NCI-H1048 (cell line): ENCODE measurements around the gene WDR7.

ENCODE experiments used
- DNase-seq: peaks from one replicate; lab custom pipeline; 2025; lab: John Stamatoyannopoulos, UW

The WDR7 gene

GRCh38 chr18:56804395-56804794 is 153.2 kb downstream of the WDR7 start:
- no peak for DNase-seq

GRCh38 chr18:56807901-56808300 is 156.7 kb downstream of the WDR7 start:
- no peak for DNase-seq

- DNase-seq: no peak
Measured at GRCh38 chr18:56812674-56813073, 161.5 kb downstream of the WDR7 start.

- DNase-seq: no peak
Measured at GRCh38 chr18:56815926-56816325, 164.8 kb downstream of the WDR7 start.

GRCh38 chr18:56823986-56824565 is 172.9 kb downstream of the WDR7 start:
- DNase-seq: no peak

DNA sequence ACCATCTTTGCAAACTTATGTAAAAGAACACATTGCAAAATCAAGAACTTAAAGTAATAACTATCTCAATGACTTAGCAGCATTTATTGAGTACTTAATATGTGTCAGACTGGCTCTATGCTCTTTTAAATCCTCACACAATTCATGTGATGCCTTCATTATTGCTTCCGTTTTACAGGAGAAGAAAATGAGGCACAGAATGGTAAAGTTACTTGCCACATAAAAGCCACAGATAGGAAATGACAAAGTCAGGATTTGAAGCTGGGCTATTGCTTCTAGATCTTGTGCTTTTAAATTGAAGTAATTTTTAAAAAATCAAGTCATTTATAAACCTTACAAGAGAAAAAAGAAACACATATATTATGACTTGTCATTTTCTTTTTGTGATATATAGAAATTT is 174.2 kb downstream of the WDR7 start:
- DNase-seq: no peak

DNA sequence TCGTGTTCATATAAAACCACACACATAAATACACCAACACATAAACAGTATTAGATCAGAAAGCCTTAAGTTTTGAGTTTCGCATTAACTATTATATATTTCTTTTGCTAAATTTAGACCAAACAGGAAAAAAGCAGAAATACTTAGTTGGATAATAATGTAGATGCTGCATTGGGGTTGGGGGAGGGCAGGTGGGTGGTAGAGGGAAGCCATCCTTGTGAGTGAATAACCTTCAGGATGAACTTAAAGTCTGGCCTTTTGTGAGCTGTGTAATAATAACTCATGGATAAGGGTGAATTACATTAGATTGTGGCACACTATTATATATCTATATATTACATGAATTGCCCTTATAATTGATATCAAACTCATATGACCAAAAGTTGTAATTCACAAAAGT is 174.7 kb downstream of the WDR7 start:
- no peak for DNase-seq

DNA sequence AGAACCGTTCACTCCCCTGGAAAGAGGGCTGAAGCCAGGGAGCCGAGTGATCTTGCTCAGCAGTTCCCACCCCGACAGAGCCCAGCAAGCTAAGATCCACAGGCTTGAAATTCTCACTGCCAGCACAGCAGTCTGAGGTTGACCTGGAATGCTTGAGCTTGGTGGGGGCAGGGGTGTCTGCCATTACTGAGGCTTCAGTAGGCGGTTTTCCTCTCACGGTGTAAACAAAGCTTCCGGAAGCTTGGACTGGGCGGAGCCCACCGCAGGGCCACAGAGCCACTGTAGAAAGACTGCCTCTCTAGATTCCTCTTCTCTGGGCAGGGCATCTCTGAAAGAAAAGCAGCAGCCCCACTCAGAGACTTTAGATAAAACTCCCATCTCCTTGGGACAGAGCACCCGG is 180.8 kb downstream of the WDR7 start:
- DNase-seq: no peak

- no peak for DNase-seq
Measured at GRCh38 chr18:56835331-56835730, 184.2 kb downstream of the WDR7 start.

DNA sequence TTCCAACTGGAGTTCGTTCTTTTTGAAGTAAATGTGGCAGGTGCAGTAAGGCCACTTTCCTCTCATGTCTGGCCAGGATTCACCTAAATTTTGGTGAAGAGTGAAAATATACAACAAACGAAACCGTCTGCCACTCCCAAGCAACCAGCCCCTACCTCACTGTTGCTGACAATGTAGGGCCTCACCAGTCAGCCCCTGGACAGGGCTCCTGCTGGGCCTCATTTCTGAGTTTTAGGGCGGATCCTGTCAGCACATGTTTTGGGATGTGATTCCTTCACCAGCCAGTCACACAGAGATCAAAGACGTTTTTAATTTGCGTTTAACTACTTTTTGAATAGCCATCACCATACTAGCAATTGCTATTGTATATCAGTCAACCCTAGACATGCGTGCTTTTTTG is 185.0 kb downstream of the WDR7 start:
- no peak for DNase-seq

GRCh38 chr18:56841836-56842235 is 190.7 kb downstream of the WDR7 start:
- no peak for DNase-seq

- DNase-seq: no peak
Measured at GRCh38 chr18:56843241-56843640, 192.1 kb downstream of the WDR7 start.

DNA sequence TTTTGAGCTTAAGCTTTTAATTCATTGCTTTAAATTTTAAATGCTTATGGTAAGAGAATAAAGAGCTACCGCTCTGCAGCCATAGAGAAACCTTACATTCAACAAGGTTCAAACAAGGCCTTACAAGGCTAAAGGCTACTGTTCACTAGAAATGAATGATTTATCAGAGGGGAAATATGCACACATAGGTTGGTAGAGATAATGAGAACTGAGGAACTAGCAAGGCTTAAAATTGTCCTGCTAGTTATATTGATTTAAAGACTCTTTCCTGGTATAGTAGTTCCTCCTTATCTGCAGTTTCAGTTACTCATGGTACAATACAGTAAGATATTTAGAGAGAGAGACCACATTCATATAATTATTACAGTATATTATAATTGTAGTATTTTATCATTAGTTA is 193.4 kb downstream of the WDR7 start:
- DNase-seq: no peak

DNA sequence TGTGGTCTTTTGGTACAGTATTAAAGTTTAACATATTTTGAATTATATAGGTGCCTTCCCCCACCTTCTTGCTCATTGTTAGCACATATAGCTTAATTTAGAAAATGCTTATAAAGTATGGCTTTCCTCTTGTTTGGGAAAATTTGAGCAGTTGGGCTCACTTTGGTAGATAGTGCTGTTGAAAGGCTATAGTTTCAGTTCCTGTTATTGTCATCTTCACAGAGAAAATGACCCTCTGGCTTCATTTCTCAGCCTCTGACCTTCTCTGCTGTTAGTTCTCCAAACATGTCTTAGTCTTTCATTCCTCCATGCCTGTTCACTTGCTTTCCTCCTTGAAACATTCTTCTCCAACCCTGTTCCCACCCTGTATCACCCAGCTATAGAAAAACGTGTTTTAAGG is 200.6 kb downstream of the WDR7 start:
- no peak for DNase-seq

DNA sequence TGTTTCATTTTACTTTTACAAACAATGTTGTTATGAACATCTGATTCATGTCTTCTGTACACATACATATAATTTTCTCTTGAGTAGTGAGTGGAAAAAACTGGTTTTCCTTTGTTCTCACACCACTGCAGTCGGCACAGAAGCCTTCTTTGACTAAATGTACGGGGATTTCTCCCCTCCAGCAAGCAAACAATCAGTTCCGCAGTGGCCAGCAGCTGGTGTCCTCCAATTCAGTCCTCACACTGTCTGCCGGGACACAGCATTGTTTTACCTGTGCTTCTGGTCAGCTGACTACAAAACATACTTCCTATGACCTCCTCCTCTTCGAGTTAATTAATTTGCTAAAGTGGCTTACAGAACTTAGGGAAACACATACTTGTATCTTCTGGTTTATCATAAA is 202.8 kb downstream of the WDR7 start:
- no peak for DNase-seq

DNA sequence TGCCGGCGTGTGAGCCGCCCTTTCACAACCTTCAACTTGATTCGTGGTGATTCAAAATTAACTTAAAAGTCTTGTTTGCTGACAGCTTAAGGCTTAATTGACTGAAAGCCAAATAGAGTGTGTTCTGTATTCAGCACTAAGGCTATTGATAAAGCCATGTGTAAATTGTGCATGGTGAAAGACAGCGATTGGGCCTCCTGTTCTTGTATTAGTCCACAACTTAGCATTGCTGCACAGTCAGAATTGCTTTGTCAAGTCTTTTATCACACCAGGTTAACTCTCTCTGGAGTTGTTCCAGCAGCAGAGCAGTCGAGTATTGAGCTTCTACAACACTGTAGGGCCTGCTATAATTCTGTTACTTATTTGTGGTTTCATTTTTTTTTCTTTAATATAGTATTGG is 210.1 kb downstream of the WDR7 start:
- DNase-seq: no peak

DNA sequence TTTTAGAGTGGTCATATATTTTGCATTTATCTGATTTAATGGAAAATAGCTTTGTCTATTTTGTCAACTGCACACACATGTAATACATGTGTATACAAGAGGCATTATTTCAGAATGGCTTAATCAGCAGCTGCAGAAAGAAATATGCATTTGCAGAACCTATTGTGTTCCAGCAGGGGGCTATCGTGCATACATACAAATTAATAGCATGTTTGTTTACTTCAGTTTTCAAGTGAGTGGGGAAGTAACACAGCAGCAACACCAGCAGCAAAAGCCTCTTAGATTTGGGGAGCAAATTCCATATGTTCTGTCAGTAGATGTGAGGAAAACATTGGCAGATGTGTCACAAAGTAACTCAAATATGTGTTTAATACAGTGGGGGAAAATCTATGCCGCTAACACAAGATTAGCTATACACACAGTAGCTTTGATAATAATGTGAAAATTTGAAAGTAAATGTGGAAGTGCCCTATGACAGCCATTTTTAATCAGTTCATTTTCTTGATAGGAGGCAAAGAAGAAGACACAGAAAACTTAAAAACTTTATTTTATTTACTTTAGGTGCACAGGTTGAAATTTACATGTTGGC is 218.1 kb downstream of the WDR7 start:
- peak; percentile 11 for DNase-seq

- DNase-seq: no peak
Measured at GRCh38 chr18:56870982-56871381, 219.8 kb downstream of the WDR7 start.

- no peak for DNase-seq
Measured at GRCh38 chr18:56872140-56872539, 221.0 kb downstream of the WDR7 start.

DNA sequence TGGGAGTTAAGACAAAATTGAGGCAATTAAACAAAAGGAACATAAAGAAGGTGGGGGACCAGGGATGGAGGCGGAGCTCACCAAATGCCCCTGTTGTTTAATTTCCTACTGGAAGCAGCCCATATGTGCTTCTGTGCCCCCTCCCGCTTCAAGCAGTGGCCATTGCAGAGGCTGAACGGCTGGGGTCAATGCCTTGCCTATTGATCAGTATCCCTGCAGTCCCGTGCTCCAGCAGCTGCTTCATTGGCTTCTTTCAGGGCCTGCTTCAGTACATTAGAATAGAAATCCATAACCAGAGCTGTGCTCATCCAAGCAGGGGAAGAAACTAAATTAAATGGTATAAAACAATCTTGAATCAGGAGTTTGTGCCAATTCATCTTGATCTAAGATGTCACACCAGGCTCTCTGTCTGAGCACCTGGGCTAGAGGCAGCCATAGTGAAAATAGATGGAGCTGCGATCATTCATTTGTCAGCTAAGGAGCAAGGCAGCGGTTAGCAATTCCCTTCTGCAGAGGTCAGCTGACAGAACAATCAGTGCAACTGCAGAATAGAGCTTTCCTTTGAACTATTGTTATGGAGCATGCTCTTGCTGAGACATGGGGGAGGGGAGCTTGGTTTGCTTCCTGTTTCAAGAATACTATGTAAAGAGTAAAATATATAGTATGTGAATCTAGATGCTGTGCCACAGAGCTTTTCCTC is 222.4 kb downstream of the WDR7 start:
- no peak for DNase-seq

DNA sequence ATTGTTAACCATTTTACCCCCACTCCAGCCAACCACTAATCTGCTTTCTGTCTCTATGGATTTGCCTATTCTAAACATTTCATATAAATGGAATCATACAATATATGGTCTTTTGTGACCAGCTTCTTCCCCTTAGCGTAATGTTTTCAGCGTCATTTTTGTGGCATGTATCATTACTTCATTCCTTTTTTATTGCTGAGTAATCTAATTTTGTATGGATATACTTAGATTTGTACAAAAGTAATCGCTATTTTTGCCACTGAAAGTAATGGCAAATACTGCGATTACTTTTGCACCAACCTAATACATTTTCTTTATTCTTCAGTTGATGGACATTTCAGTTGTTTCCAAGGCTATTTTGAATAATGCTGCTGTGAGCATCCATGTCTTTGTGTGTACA is 227.6 kb downstream of the WDR7 start:
- no peak for DNase-seq

- no peak for DNase-seq
Measured at GRCh38 chr18:56884511-56884910, 233.4 kb downstream of the WDR7 start.

GRCh38 chr18:56888978-56889377 is 237.8 kb downstream of the WDR7 start:
- DNase-seq: no peak

GRCh38 chr18:56889621-56890020 is 238.5 kb downstream of the WDR7 start:
- no peak for DNase-seq
